T-helper 2 cell (primary cell): ENCODE measurements around the gene MAP3K19.
"Not testable (repeated sequence)": the region's sequence is repeated elsewhere in the genome, so short reads cannot be mapped to it uniquely, and the experiment has no call there.

ENCODE experiments used
- DNase-seq, 5 experiments: peaks; one replicate each; pipeline versions ENCODE4 v3.0.0 to v3.0.0-alpha.2; 2012 to 2022

Gene MAP3K19

DNA sequence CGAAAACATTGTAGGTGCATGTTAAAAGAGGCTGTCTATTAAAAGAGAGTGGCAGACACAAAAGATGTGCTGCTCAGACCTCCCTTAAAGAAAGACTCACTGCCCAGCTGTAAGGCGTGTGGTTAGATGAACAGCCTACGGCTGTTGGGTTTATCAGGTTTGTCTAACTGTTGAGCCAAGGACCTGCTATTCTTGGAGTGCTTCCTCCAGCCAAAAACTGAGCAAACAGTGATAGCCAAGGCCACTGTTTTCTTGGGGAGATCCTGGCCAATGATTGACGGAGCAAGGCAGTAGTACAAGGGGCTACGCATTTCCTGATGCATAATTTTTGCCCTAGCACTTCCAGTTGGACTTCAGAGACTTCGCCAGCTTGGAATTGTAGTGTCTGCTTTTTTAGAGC lies 3.4 kb upstream of the MAP3K19 start:
- no peak for DNase-seq

DNA sequence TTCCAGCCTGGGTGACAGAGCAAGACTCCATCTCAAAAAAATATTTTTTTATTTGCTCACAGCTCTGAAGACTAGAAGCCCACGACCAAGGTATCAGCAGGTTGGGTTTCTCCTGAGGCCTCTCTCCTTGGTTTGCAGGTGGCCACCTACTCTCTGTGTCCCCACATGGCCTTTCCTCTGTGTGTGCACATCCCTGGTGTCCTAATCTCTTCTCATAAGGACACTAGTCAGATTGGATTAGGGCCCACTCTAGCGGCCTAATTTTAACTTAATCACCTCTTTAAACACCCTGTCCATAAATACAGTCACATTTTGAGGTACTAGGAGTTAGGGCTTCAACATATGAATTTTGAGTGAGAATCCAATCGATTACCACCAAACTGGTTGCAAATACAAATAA lies 2.9 kb upstream of the MAP3K19 start:
- no peak for DNase-seq

- DNase-seq, result no peak
Observed at GRCh38 chr2:135048122-135048521, 875 bp upstream of the MAP3K19 start.

DNA sequence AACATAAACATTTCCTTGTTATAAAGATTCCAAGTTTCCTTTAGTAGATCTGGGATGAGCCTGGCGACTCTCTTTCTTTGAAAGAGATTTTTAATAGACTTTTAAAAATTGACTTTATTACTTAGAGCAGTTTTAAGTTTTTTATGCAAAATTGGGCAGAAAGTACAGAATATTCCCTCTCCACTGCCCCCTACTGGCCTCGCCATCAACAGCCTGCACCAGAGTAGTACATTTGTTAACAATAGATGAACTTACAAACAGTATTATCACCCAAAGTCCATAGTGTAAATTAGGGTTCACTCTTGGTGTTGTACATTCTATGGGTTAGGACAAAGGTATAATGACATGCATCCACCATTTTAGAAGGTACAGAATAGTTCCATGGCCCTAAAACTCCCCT lies 3.9 kb downstream of the MAP3K19 start:
- DNase-seq, result peak in 2 of 5 experiments; percentile 12 to 19

DNA sequence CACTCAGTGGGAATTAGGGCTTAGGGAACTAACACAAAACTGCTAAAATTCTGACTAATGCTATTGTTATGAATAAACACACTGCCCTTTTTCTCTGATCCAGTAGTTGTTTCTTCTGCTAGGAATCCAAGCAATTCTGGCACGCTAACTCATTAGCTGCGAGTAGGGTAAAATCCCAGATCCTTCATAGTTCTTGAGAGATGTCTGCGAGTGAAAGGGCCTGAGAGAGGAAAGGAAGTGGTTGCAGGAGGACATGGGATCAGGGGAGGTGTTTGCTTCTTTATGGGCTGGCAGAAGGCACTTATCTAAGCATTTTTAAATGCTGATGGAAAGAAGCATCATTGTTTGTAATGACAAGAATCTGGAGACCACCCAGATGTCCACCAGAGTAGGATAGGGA lies 9.4 kb downstream of the MAP3K19 start:
- no peak for DNase-seq

DNA sequence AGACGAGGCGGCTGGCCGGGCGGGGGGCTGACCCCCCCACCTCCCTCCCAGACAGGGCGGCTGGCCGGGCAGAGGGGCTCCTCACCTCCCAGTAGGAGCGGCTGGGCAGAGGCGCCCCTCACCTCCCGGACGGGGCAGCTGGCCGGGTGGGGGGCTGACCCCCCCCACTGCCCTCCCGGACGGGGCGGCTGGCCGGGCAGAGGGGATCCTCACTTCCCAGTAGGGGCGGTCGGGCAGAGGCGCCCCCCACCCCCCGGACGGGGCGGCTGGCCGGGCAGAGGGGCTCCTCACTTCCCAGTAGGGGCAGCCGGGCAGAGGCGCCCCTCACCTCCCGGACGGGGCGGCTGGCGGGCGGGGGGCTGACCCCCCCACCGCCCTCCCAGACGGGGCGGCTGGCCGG lies 14.0 kb downstream of the MAP3K19 start:
- DNase-seq, result not testable (repeated sequence)

GRCh38 chr2:135030826-135031225 lies 16.4 kb downstream of the MAP3K19 start:
- DNase-seq, result peak in 1 of 5 experiments; percentile 28

DNA sequence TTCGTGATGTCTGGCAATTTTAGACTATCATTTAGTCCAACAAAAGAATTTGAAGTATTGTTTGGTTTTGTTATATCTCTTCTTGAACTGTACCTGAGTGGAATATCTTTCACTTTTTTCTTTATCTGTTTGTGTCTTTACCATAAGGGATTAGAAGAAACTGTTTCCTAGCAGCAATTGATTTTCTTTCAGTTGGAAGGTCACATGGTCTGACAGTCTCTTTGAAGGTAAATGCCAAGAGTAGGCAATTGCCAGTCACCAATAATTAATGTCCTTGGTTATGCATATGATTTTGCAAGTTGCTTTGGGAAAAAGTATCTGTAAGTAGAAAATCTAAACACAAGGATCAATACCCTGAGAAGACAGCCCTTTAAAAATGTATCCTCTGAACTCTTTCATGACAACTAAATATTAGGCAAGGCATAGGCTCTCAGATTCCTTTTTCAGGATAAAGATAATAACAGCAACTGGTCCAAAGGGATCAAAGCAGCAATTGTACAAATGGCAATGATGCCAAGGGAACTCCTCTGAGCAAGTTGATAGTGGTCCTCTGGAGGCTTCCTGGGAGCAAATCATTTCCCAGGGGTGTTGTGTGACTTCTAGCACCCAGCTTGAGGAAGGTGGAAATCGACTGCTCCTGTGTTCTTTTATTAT lies 17.6 kb downstream of the MAP3K19 start:
- DNase-seq, result no peak

GRCh38 chr2:135023886-135024485 lies 23.3 kb downstream of the MAP3K19 start:
- DNase-seq, result no peak

DNA sequence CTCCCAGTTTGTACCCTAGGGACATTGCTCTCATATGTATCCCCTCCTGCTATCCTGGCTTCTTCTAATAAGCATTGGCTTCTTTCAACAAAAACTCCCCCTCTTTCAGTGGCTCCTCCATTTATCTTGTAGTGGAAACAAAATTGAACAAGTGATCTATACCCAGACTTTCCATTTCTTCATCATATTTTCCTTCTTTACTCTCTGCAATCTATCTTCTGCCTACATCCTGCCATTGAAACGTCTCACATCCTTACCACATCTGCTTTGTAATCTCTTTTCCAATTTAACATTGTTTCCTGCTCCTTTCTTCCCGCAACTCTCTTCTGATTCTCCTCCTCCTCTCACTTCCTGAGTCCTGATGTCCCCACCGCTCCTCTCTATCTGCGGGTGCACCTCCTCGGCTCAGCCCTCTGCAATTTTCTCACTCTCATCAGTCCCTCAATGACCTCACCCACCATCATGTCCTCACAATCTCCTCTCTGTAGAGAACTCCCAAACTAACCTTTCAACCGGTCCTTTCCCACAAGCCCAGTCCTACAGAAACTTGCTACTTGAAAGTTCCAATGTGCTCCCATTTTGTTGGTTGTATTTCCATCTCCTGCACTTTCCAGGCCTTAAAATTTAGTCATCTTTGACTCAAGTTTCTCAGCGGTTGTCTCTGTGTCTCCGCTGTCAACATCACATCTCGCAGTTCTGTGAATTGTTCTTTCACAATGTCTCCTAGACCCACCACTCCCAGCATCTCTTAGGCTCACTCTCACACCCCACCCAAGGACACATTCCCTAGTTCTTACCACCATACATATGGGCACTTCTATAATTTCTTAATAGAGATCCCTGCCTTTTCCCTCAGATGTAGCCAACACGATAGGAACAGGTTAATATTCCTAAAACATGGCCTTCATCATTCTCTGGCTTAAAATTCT lies 24.0 kb downstream of the MAP3K19 start:
- DNase-seq, result no peak

GRCh38 chr2:135021618-135022017 lies 25.6 kb downstream of the MAP3K19 start:
- no peak for DNase-seq

- no peak for DNase-seq
Observed at GRCh38 chr2:135011633-135012032, 35.6 kb downstream of the MAP3K19 start.

DNA sequence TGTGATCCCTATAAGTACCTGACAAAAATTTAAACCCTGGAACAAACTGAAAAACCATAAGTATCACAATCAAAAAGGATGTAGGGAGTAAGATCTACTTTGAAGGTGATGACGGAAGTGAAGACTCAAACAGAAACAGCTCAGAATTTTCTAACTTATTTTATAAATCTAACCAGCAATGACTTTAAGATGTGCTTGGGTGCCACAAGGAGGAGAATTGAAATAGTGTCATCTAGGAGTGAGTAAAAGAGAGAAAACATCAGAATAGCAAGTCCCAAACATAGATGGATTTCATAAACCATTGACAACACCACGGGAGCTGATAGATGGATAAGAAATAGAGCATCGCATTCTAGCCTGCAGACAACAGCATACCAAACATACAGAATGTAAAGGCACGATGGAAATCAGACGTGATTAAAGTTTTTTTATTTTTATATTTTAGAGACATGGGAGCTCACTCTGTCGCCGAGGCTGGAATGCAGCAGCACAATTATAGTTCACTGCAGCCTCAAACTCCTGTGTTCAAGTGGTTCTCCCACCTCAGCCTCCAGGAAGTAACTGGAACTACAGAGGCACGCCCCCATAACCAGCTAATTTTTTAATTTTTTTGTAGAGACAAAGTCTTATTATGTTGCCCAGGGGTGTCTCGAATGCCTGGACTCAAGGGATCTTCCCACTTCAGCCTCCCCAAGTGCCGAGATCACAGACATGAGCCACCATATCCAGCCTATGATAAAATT lies 36.9 kb downstream of the MAP3K19 start:
- DNase-seq, result peak in 1 of 5 experiments; percentile 73

DNA sequence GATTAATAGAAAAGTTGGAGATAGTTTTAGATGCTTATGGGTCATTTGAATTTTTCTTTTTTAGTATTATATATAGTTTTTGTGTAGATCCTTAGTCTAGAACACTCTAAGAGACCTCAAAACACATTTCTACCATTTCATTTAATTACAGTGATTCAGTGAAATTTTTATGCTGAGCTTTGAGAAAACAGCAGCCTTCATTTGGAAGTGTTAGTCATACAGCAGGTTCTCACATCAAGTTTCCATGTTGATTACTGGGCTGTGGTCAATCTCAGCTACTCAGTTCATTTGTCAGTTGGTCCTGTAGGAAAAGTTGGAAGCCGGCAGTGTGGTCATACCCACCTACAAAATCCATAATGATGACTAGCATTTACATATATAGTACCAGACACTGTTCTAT lies 37.9 kb downstream of the MAP3K19 start:
- no peak for DNase-seq

- no peak for DNase-seq
Observed at GRCh38 chr2:135005753-135006152, 41.5 kb downstream of the MAP3K19 start.

DNA sequence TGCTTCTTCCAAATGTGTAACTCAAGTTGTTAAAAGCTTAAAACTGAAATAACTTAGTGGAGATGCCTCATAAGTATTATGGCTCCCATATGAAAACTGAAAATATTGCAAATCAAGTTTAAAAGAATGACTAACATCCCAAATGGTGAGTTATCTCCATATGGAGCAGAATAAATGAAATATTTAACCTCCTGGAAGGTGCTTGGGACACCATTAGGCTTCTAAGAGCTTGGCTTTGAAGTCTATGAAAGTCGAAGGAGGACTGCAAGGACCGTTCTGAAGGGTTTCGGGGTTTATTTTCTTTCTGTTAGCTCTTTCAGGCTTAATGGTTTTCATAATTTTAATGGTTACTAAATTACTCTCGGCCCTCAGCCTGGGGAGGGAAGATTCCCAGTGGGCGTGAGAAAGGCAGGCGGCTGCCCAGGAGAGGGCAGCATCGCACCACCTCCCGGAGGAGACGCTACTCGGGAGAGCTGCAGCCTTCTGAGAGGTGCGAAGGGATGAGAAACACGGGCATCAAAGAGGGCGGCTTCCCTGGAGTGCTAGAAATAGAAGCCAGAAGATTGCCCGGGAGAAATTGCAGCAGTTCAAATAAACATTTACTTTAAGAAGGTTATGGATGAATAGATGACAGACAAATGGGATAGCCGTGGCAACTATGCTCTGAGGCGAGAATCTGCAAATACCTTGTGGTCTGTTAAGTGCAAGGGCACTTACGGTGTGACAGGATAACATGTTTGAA lies 43.1 kb downstream of the MAP3K19 start:
- peak; percentile 23 to 69 (median 57) for DNase-seq

DNA sequence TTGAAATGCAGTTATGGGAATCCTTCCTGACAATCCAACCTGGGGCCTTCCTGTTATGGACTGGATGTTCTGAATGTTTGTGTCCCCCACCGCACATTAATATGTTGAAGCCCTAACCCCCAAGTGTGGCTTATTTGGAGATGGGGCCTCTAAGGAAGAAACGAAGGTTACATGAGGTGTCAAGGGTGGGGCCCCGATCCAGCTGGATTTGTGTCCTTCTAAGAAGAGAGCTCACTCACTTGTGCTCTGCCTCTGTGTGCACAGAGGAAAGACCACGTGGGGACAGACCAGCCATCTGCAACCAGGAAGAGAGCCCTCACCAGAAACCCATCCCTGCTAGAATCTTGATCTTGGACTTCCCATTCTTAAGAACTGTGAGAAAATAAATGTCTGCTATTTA lies 44.4 kb downstream of the MAP3K19 start:
- no peak for DNase-seq

DNA sequence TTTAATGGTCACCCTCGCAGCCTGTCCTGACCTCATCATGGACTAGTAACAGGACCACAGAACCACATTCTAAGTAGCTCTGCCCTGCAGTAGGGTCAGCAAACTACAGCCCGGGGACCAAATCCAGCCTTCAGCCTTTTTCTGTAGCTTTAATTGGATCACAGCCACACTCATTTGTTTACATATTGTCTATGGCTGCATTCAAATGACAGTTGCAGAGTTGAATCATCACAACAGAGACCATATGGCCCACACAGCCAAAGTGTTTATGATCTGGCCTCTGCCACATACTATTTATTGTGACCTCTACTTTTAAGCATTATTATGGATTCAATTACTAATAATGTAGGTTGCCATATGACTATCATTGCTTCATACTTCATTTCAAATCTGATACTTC lies 47.7 kb downstream of the MAP3K19 start:
- DNase-seq, result no peak

DNA sequence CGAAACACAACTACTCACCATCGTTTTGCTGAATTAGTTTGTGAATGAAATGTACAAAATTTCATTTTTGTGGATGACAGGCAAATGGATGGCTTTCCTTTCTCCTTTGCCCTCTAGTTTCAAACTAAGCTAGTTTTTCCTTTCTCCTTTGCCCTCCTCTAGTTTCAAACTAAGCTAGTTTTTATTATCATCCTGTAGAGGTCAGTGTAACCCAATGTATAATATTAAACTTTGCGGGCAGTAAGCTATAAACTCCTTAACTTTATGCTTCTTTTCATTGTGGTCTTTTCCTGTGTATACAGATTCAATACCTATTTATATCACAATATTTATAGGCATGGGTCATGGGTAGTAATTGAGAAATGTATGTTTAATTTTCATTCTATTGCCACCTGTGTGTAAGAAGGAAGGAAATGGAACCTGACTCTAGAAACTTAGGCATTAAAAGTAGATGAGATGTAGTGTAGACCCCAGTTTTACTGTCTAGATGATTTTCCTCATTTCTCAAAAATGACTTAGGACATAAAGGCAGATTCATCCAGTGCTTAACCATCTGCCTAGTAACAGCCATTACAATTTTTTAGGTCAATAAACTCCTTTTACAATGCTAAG lies 58.1 kb downstream of the MAP3K19 start:
- peak in 1 of 5 experiments; percentile 27 for DNase-seq

- no peak for DNase-seq
Observed at GRCh38 chr2:134985061-134985460, 62.2 kb downstream of the MAP3K19 start.

GRCh38 chr2:134982603-134983002 lies 64.6 kb downstream of the MAP3K19 start:
- no peak for DNase-seq

- DNase-seq, result no peak
Observed at GRCh38 chr2:134980639-134981038, 66.6 kb downstream of the MAP3K19 start.
